ENCODE measurements around the gene CFAP299.
"Not testable (repeated sequence)": the region's sequence is repeated elsewhere in the genome, so short reads cannot be mapped to it uniquely, and the experiment has no call there.

The CFAP299 gene

DNA sequence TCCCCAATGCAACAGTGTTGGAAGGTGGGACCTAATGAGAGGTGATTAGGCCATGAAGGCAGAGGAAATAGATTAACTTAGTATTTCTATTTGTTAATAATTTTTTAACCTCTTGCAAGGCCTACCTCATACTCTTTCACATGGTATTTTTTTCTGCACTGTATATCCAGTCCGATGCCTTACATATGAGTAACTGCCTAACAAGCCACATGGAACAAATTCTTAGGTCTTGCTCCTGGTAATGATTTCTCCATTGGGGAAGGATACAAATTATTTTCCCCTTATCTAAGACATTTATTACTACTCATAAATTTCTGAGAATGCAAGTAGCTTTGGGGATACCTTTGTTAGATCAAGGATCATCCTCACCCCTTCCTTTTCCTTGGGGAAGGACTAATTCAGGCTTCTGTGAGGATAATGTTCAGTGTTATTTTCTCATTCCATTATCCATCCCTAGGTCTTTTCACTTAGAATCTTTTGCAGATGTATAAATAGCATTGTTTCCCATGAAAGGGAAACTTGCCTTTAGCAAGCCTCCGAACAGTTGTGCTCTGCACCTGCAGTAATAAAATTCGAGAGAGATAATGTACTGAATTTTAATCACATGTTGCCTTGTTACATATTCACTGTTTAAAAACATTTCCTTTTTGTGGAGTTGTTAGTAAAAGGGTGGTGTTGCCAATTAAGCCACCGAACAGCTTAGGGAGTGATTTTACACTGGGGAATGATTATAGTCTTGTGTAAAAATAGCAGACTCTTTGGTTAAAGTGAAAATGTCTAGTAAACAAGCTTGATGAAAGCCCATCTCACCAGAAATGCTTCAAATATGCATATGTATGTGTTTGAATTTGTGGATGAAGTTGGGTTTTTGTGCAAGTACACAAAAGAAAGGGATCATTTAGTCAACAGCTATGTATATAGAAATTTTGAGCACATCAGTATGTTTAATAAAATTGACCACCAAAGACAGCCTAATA is 89.9 kb downstream of the CFAP299 start:
- in situ Hi-C loops (cut with MboI; ENCODE audit: low pct_unique_long_range_greater_than_20kb, low sequenced_read_pairs) = no loop called here
- no peak for DNase-seq

GRCh38 chr4:80431203-80431965 is 95.9 kb downstream of the CFAP299 start:
- no peak for DNase-seq
- in situ Hi-C loops (cut with MboI; ENCODE audit: low pct_unique_long_range_greater_than_20kb, low sequenced_read_pairs) = no loop called here

- peak; percentile 15 for DNase-seq
Measured at GRCh38 chr4:80434238-80434637, 98.7 kb downstream of the CFAP299 start.

DNA sequence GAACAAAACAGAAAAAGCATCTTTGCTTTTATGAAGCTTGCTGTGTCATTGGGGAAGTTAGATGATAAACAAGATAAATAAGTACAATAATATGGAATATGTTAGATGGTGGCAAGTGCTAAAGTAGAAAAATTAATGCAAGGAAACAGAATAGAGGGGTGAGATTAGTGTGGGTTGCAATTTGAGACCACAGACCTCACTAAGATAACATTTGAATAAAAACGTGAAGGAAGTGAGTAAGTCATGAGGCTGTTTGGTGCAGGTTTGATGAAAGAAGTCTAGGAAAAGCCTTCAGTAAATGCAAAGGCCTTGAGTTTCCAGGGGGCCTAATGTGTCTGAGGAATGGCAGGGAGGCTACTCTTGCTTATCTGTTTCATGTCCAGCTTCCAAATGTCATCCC is 102.5 kb downstream of the CFAP299 start:
- in situ Hi-C loops (cut with MboI; ENCODE audit: low pct_unique_long_range_greater_than_20kb, low sequenced_read_pairs) = no loop called here
- DNase-seq = no peak

More at GRCh38 chr4:80434238-80434637, 98.7 kb downstream of the CFAP299 start:
- in situ Hi-C loops (cut with MboI; ENCODE audit: low pct_unique_long_range_greater_than_20kb, low sequenced_read_pairs) = no loop called here

- DNase-seq; in situ Hi-C loops (cut with MboI; ENCODE audit: low pct_unique_long_range_greater_than_20kb, low sequenced_read_pairs): not testable (repeated sequence)
Measured at GRCh38 chr4:80439294-80440061, 103.9 kb downstream of the CFAP299 start.

GRCh38 chr4:80446248-80446647 is 110.7 kb downstream of the CFAP299 start:
- in situ Hi-C loops (cut with MboI; ENCODE audit: low pct_unique_long_range_greater_than_20kb, low sequenced_read_pairs) = no loop called here
- no peak for DNase-seq

- in situ Hi-C loops (cut with MboI; ENCODE audit: low pct_unique_long_range_greater_than_20kb, low sequenced_read_pairs) = no loop called here
- no peak for DNase-seq
Measured at GRCh38 chr4:80446664-80447063, 111.1 kb downstream of the CFAP299 start.

DNA sequence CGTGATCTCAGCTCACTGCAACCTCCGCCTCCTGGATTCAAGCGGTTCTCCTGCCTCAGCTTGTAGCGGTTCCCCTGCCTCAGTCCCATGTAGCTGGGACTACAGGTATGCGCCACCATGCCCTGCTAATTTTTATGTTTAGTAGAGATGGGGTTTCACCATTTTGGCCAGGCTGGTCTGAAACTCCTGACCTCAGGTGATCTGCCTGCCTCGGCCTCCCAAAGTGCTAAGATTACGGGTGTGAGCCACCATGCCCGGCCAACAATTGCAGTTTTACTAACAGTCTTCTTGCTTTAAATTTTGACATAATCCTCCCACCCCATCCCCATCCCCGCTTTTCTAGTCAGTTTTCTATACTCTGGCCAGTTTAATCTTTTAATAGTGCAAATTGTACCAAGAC is 112.0 kb downstream of the CFAP299 start:
- in situ Hi-C loops (cut with MboI; ENCODE audit: low pct_unique_long_range_greater_than_20kb, low sequenced_read_pairs) = no loop called here
- DNase-seq = no peak

DNA sequence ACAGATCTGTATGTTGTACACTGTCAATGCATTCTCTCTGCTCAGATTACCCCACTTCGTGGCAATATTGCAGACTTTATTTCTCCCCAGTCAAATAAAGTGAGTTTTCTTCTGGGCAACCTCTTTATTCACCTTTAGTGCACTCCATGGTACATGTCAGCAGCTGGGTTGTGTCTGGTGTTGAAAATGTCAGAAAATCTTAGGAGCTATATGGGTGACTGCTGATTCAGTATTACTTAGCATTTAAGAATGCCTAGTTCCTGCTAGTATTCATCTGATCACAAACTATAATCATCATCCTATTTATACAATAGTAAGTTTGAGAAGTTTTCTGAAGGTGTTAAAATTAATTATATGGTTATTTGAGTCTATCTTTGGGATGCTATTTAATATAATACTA is 112.5 kb downstream of the CFAP299 start:
- in situ Hi-C loops (cut with MboI; ENCODE audit: low pct_unique_long_range_greater_than_20kb, low sequenced_read_pairs) = no loop called here
- DNase-seq = no peak

GRCh38 chr4:80452055-80452454 is 116.5 kb downstream of the CFAP299 start:
- in situ Hi-C loops (cut with MboI; ENCODE audit: low pct_unique_long_range_greater_than_20kb, low sequenced_read_pairs) = no loop called here
- DNase-seq = no peak

DNA sequence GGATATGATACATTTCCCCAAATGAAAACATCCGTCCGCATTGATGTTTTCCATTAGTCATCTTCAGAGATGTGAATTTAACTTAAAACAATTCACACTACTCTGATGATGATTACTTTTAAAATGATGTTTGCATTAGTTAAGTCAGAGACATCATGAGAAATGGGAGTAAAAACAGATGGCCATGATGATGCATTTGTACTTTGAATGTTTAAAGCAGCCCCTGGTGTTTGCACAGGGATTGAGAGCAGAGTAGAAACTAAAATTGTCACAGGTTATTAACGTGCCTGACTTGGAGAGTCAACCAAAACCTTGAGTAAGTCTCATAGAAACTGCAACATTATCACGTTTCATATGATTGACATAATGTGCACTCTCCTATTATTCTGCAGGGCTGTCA is 117.2 kb downstream of the CFAP299 start:
- DNase-seq = no peak
- in situ Hi-C loops (cut with MboI; ENCODE audit: low pct_unique_long_range_greater_than_20kb, low sequenced_read_pairs) = no loop called here

DNA sequence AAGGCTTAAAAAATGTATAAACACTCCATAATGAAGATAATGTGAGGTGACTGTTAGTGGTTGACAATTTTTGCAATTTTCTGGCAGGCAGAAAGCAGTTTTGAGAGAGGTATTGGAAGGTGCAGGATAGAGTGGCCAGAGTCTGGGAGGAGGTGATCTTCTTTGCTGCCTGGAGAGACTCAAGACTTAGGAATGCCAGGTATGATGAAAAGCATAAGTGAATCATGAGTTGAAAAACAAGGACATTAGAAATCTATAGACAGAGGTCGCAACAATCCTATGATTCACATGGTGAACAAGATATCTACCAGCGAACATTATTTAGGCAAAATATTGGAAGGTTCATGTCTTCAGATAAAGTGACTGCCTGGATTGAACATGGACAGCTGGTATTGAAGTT is 118.5 kb downstream of the CFAP299 start:
- in situ Hi-C loops (cut with MboI; ENCODE audit: low pct_unique_long_range_greater_than_20kb, low sequenced_read_pairs) = no loop called here
- DNase-seq = no peak

GRCh38 chr4:80454556-80454955 is 119.0 kb downstream of the CFAP299 start:
- DNase-seq = no peak
- in situ Hi-C loops (cut with MboI; ENCODE audit: low pct_unique_long_range_greater_than_20kb, low sequenced_read_pairs) = no loop called here

DNA sequence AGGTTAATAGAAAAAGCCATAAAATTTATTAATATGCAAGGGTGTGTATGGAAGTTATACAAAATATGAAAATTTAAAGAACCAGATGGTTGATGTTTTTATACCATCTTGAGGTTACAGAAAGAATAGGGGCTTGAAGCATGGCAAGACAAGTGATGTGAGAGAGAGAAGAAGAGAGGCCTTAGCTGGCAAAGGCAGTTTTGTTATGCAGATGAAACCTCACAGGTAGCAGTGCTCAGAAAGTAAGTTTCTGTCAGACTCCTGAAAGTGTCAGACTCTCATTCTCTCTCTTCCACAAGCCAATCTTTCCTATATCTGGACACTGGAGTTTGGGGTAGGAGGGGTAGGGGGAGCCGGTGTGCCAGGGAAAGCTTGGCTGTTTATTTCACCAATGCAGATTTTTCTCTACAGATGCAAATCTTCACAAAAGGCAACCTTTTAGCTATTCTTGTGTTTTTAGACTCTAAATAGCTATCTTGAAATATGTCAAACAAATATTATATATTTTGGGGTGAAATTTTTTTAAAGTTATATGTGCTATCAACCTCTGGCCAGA is 124.5 kb downstream of the CFAP299 start:
- DNase-seq = no peak
- in situ Hi-C loops (cut with MboI; ENCODE audit: low pct_unique_long_range_greater_than_20kb, low sequenced_read_pairs) = no loop called here

DNA sequence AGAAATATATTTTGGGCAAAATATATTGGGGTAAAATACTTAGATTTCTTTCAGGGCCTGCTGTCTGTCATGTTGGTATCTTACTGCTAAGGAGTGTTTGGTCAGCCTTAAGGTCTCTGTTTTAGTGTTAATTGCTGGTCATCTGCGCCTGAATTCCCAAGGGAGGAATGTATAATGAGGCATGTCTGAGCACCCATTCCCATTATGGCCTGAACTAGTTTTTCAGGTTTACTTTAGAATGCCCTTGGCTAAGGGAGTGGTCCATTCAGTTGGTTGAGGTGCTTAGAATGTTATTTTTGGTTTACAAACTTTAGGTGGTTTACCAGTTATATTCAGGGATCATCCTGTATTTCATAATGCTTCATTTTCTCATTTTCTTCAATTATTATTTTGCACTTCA is 125.9 kb downstream of the CFAP299 start:
- in situ Hi-C loops (cut with MboI; ENCODE audit: low pct_unique_long_range_greater_than_20kb, low sequenced_read_pairs) = no loop called here

DNA sequence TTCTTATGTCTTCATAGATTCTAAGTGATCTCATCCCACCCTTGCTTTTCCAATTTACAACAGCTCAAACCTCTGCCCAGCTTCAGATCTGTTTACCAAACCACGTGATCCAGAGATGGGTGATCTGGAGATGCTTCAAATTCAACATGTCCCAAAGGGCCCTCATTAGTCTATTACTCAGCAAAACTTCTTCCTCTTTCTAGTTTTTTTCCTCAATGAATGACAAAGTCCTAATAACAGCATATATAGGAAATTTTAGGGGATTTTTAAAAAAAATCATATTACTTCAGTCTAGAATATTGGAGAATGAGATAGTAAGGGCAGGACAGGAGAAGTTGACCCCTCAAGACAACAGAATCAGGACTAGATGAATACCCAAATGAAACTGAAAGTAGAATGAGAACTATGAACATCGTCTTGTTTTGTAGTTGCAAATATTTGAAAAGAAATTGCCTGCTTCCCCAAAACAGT is 127.1 kb downstream of the CFAP299 start:
- no peak for DNase-seq
- in situ Hi-C loops (cut with MboI; ENCODE audit: low pct_unique_long_range_greater_than_20kb, low sequenced_read_pairs) = no loop called here

More for the DNA sequence above, 125.9 kb downstream of the CFAP299 start:
- DNase-seq = no peak

DNA sequence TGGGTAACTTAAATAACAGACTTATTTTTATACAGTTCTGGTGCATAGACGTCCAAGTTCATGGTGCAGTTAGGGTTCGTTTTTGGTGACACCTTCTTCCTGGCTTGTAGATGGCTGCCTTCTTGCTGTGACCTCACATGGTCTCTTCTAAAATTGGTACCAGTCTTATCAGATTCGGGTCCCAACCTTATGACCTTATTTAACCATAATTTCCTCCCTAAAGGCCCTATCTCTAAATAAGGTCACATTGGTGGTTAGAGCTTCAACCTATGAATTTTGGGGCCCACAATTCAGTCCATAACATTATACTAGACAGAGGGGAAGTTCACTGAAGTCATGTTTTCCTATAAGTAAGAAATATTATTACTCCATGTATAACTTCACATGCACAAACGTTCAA is 128.0 kb downstream of the CFAP299 start:
- DNase-seq = no peak
- in situ Hi-C loops (cut with MboI; ENCODE audit: low pct_unique_long_range_greater_than_20kb, low sequenced_read_pairs) = no loop called here

DNA sequence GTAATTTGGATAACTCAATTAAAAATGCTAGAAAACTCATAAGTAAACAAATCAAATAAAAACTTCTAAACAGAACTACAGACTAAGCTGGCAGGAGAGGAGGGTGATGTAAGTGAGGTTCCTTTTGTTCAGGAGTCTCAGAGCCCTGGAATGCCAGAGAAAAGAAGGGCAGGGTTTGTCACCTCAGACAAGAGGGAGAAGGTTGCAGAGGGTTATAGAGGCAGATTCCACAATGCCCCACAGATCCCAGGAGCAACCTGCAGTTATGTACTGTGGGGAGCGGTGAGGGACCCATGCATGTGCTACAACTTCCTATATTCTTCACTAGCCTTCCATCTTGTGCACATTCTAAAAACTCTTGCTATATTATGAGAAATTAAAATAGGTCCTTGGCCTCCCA is 129.7 kb downstream of the CFAP299 start:
- in situ Hi-C loops (cut with MboI; ENCODE audit: low pct_unique_long_range_greater_than_20kb, low sequenced_read_pairs) = no loop called here
- no peak for DNase-seq

DNA sequence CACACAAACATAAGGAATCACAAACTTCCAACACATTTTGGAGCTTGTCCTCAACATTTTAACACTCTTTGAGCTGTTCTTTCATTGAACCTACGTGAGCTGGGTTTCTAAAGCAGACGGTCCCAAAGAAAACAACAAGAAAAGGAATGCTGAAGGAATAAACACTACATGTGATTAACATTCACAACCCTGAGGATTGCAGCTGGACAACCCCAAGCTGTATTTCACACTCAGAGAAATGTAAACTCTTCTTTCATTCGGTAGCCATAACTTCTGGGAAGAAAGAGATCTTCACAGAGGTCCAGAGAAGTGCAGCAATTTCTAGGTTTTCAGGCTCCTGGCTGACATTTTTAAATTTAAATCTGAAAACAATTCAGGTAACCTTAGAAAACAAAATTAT is 130.2 kb downstream of the CFAP299 start:
- in situ Hi-C loops (cut with MboI; ENCODE audit: low pct_unique_long_range_greater_than_20kb, low sequenced_read_pairs) = no loop called here
- no peak for DNase-seq
